ENCODE measurements around the gene GPS1.

GRCh38 chr17:82081966-82082365, 30.3 kb downstream of the GPS1 start:
- no peak for TF ChIP-seq CTCF (IDR thresholded peaks at IDR 0.05; ENCODE audit: low read depth, low read length)
- no peak for TF ChIP-seq MYC (IDR thresholded peaks at IDR 0.05; ENCODE audit: low read depth, low read length)
- peak; percentile 6 for TF ChIP-seq POLR2A (IDR thresholded peaks at IDR 0.05; ENCODE audit: extremely low read depth, insufficient read length)
- TF ChIP-seq MAX (IDR thresholded peaks at IDR 0.05; ENCODE audit: low read depth, low read length): no peak
